Measurements from ENCODE around the gene PPP1R12B. TPM values are rescaled to one million over a fixed set of nuclear protein-coding genes. Genes with fewer than 3 reads are reported as not detected.
A peak's percentile ranks its signal among the peaks of the same experiment; 100 is the strongest.

PPP1R12B gene
- total and polyA plus RNA-seq, 12 donors, result 16.5 to 969 (median 604) TPM

DNA sequence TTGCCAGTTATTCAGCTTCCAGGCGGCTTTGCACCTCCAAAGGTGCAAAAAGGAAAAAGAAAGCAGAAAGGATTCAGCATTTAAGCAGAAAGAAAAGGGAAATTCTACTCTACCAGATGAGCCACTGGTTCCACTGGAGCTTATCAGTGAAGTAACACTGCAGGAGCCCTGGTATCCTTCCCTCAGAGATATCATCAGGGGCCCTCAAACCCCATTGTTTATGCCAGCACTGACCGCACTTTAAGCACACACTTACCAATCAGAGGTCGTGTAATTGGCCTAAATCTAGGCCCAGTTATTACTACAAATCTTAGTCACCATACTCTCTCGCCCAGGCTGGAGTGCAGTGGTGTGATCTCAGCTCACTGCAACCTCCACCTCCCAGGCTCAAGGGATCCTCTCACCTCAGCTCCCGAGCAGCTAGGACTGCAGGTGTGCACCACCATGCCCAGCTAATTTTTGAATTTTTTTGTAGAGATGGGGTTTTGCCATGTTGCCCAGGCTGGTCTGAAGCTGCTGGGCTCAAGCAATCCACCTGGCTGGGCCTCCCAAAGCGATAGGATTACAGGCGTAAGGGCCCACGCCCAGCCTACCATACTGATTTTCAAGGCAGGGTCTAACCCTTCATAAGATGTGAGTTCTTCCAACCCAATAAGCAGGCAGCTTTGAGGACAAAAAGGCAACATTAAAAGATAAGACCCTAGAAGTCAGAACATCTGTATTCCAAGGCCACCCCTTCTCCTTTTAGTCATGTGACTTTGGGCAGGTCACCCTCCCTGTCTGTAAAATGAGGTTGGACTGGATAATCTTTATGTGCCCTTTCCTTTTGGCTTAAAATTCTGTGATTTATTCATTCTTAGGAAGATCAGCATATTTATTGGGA lies 236.4 kb downstream of the PPP1R12B start:
- peaks cover 21 to 74% (median 62%) of the 10 kb centered on the region in 9 donors for H3K4me1 ChIP-seq
- TF ChIP-seq, protein P1, sequence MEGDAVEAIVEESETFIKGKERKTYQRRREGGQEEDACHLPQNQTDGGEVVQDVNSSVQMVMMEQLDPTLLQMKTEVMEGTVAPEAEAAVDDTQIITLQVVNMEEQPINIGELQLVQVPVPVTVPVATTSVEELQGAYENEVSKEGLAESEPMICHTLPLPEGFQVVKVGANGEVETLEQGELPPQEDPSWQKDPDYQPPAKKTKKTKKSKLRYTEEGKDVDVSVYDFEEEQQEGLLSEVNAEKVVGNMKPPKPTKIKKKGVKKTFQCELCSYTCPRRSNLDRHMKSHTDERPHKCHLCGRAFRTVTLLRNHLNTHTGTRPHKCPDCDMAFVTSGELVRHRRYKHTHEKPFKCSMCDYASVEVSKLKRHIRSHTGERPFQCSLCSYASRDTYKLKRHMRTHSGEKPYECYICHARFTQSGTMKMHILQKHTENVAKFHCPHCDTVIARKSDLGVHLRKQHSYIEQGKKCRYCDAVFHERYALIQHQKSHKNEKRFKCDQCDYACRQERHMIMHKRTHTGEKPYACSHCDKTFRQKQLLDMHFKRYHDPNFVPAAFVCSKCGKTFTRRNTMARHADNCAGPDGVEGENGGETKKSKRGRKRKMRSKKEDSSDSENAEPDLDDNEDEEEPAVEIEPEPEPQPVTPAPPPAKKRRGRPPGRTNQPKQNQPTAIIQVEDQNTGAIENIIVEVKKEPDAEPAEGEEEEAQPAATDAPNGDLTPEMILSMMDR (IDR thresholded peaks at IDR 0.05), result no peak
- H3K36me3 ChIP-seq, result peaks cover 0 to 52% (median 13%) of the 10 kb centered on the region in 9 donors
- H3K27ac ChIP-seq, result peak overlapping the region in 6 of 10 donors; percentile 2 to 92 (median 30)
- no peak for DNase-seq
- no peak for ATAC-seq
- intact Hi-C loops (cut with DNase I), result loop anchor here in 3 of 10 donors (5.0 to 10.0 kb wide), 3 partner anchors 37 to 240 kb away; partner anchors contain the start of genes PPP1R12B (in 1 of the 3) and UBE2T (in 1 of the 3)
- WGBS, 2 donors, result 87 to 88% methylated on average over 8 of the region's 8 CpGs
- H3K27me3 ChIP-seq, result peaks cover 0 to 73% (median 0%) of the 10 kb centered on the region in 7 donors
- H3K4me3 ChIP-seq, result no peak overlapping the region
- no peaks in the 10 kb centered on the region for H3K9me3 ChIP-seq

GRCh38 chr1:202585590-202585933 lies 237.1 kb downstream of the PPP1R12B start:
- DNase-seq (no peak), ATAC-seq (no peak)
- H3K36me3 ChIP-seq, result peaks cover 0 to 46% (median 13%) of the 10 kb centered on the region in 9 donors
- H3K27ac ChIP-seq, result peak overlapping the region in 8 of 10 donors; percentile 29 to 96 (median 90)
- no peaks in the 10 kb centered on the region for H3K9me3 ChIP-seq
- TF ChIP-seq, protein P1 (IDR thresholded peaks at IDR 0.05), result no peak
- intact Hi-C loops (cut with DNase I), result loop anchor here in 2 of 10 donors (5.0 to 10.0 kb wide), 2 partner anchors 37 to 241 kb away; partner anchors contain the start of genes PPP1R12B (in 1 of the 2) and UBE2T (in 1 of the 2)
- peaks cover 21 to 74% (median 58%) of the 10 kb centered on the region in 9 donors for H3K4me1 ChIP-seq
- peaks cover 0 to 72% (median 0%) of the 10 kb centered on the region in 7 donors for H3K27me3 ChIP-seq
- H3K4me3 ChIP-seq, result no peak overlapping the region

DNA sequence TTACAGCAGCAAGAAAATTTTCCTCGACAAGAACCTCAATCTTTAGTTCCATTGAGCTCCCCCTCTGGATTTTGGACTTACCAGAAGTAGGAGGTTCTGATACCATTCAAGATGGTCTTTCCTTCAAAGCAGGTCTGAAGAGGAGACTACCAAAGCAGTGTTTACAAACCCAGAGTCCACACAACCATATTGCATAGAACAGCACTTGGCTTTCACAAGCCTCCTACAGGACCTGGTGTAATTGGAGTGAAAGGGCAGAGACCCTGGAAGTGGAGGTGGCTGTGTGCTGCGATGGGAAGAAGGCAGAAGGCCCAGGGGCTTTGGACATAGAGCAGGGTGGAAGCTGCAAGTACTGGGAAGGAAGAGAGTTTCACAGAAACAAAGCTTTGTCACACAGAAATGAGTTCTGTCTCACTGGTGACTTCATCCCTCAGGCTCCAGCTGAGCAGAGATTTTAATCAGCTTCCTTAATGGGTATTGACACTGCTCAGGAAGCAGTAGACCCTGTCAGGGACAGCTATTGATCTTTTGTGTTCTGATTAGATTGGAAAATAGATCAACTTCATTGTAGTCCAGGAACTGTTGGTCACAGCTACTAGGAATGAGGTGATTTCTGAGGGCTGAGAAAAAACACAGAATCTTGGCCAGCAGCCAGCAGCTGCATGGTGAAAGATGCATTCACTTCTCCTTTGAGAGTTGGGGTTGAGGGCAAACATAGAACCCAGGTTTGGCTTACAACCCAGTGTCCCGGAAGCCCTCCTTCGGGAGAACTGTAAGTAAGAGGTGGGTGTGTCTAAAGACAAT lies 237.7 kb downstream of the PPP1R12B start:
- intact Hi-C loops (cut with DNase I), result loop anchor here in 2 of 10 donors (5.0 to 10.0 kb wide), 2 partner anchors 36 to 241 kb away; partner anchors contain the start of genes PPP1R12B (in 1 of the 2) and UBE2T (in 1 of the 2)

More for the DNA sequence above, 237.7 kb downstream of the PPP1R12B start:
- ATAC-seq, result no peak
- H3K27me3 ChIP-seq, result peaks cover 0 to 77% (median 0%) of the 10 kb centered on the region in 7 donors
- DNase-seq, result peak in 1 of 2 donors; percentile 26
- TF ChIP-seq, protein P1 (IDR thresholded peaks at IDR 0.05), result no peak
- no peak overlapping the region for H3K4me3 ChIP-seq
- WGBS, 2 donors, result 32 to 33% methylated on average over 4 of the region's 4 CpGs
- peak overlapping the region in 9 of 10 donors; percentile 29 to 96 (median 91) for H3K27ac ChIP-seq
- no peaks in the 10 kb centered on the region for H3K9me3 ChIP-seq
- H3K4me1 ChIP-seq, result peaks cover 21 to 74% (median 60%) of the 10 kb centered on the region in 9 donors
- H3K36me3 ChIP-seq, result peaks cover 0 to 39% (median 9%) of the 10 kb centered on the region in 9 donors
